DMS153 treated with DMSO at 0.1 percent for 48 hours (cell line): ENCODE measurements around the gene FRAT1.
"Not testable (repeated sequence)": the region's sequence is repeated elsewhere in the genome, so short reads cannot be mapped to it uniquely, and the experiment has no call there.

Source experiments
- DNase-seq: peaks from one replicate; lab custom pipeline; 2025; ENCODE audit not compliant: unreplicated experiment; lab: John Stamatoyannopoulos, UW

Gene FRAT1, protein sequence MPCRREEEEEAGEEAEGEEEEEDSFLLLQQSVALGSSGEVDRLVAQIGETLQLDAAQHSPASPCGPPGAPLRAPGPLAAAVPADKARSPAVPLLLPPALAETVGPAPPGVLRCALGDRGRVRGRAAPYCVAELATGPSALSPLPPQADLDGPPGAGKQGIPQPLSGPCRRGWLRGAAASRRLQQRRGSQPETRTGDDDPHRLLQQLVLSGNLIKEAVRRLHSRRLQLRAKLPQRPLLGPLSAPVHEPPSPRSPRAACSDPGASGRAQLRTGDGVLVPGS

DNA sequence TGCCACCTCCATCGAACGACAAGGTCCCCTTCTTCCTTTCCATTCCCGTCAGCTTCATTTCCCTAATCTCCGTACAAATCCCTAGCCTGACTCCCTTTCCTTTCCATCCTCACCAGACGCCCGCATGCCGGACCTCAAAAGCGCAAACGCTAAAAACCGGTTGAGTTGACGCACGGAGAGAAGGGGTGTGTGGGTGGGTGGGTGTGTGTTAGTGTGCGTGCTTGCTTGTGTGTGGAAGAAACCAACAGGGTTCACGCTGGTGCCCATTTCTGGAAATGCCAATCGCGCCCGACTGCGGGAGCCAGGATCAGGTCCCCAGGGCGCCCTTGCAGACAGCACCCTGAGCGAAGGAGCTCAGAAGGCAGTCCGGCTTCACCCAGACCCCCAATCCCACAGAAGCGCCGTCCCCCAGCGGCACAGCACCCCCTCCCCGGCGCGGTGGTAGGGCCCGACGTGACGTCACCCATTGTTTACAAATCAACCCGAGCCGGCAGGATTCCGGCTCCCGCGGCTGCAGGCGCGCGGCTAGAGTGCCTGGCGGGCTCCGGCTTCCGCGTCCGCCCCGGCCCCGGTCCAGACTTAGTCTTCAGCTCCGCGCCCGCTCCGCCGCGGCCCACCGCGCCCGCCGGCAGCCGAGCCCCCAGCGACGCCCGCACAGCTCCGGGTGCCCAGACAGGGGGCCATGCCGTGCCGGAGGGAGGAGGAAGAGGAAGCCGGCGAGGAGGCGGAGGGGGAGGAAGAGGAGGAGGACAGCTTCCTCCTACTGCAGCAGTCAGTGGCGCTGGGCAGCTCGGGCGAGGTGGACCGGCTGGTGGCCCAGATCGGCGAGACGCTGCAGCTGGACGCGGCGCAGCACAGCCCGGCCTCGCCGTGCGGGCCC lies at the start of gene FRAT1:
TSS of gene FRAT1 (plus strand) at position 500 of the 880 bp plus-strand sequence. CDS start at position 683, 183 bp downstream.
- DNase-seq, result peak; percentile 66

DNA sequence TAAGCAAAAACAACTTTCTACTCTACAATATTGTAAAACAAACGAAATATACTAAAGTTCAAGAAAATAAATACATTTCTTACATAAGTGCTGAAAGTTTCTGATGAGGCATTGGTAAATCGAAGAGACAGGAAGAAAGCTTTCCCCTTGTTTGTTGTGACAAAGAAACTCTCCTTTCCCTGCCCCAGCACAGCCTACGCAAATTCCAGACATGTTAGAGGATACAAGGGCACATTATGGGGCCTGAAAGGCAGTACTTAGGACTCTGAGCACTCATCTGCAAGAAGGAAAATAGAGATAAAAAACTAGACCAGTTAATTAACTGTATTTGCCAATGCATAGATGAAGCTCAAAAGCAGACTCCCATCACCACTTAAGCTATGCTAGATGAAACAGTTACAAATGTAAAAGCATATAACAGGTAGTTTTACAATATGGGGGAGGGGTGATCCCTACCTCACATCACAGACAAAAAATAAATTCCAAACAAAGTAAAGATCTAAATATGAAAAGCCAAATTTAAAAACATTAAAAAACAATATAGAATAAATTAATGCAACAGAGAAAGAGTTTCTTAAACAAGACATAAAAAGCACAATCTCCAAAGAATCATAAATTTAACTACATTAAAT lies 48.4 kb upstream of the FRAT1 start:
- no peak for DNase-seq

DNA sequence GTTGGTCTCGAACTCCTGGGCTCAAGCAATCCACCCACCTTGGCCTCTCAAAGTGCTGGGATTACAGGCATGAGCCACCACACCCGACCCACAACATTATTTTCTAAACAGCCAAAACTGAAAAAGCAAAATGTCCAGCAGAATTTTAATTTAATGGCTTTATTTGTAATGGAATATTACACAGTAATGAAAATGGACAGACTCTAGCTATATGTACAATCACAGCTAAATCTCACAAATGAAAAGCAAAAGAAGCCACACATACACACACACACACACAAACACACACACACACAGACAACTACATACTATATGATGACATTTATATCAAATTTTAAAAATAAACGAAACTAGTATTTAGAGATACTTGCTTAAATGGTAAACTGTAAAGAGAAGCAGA lies 45.4 kb upstream of the FRAT1 start:
- DNase-seq, result no peak

DNA sequence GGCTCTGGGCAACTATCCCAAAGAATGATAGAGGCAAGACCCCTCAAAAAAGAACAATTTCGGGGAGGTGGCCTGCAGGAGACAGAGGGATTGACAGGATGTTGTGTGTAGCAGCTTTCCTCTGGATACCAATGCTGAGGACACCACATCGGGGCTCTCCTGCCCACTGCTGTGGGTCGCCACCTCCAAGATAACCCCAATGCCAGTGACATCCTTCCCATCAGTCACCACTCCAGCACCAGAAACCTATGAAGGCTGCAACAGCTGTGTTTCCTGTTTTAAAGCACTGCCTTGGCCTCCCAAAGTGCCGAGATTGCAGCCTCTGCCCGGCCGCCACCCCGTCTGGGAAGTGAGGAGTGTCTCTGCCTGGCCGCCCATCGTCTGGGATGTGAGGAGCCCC lies 44.2 kb upstream of the FRAT1 start:
- no peak for DNase-seq

DNA sequence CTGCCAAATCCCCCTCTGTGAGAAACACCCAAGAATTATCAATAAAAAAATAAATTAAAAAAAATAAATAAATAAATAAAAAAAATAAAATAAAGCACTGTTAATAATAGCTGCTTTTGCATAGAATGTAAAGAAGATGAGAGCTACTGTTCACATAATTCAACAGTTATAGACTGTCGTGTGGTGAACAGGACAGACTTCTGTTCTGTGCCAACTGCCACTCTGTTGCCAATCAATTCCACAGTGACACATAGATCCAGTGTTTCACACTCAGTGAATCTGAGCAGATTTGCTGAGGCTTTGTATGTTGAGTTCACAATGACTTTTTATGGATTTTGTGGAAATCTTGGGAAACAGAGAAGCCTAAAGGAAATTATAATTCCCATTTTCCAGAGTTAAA lies 41.5 kb upstream of the FRAT1 start:
- no peak for DNase-seq

DNA sequence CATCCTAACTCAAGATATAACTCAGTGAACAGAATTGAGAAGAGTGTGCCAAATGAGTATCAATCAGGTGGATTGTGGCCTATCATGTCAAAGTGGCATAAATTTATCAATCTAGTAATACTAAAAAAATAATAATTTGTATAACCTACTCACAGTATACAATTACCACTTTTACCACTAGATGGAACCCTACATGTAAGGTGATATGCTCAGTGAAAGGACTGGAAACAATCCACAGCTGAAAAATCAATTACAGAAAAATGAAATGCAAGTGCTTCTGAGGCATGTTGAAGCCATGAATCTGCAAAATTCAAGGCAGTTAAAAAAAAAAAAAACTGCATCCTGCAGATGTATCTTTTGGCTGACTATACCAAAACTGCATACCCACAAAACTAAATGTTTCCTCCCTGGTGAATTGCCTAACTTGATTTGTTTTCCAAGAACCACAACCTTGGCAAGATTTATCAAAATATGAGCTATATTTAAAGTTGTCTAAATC lies 40.5 kb upstream of the FRAT1 start:
- peak; percentile 27 for DNase-seq

DNA sequence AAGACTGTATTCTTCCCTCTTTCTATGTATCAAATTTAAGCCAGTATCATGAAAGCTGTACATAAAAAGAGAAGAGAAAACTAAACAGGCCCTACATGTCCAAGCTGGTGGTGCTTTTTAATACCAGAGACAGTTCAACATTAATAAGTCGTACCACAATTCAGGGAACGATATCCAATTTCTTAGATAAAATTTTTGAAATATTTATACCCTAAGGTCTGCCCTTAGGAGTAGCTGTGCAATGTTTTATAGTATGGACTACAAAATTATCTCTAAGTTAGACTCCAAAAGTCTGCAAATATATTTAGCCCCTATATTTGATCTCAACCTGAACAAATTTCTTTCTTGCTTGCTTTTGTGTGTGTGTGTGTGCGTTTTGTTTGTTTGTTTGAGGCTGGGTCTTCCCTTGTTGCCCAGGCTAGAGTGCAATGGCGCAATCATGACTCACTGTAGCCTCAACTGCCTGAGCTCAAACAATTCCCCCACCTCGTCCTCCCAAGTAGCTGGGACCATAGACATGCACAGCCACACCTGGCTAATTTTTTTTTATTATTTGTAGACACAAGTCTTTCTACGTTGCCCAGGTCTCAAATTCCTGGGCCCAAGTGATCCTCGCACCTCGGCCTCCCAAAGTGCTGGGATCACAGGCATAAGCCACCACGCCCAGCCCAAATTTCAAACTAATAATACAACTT lies 39.8 kb upstream of the FRAT1 start:
- no peak for DNase-seq

DNA sequence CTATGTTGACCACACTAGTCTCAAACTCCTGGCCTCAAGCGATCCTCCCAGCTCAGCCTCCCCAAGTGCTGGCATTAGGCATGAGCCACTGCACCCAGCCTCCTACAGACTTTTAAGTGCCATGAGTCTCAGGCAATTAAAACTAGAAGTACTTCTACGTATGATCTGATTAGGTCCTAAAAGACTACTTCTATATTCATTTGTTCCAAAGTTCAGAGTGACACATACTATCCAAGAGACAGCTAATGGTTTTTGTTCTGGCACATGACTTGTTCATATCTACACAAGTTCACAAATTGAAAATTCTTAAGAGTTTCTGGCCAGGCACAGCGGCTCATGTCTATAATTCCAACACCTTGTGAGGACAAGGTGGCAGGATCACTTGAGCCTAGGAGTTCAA lies 38.3 kb upstream of the FRAT1 start:
- no peak for DNase-seq

DNA sequence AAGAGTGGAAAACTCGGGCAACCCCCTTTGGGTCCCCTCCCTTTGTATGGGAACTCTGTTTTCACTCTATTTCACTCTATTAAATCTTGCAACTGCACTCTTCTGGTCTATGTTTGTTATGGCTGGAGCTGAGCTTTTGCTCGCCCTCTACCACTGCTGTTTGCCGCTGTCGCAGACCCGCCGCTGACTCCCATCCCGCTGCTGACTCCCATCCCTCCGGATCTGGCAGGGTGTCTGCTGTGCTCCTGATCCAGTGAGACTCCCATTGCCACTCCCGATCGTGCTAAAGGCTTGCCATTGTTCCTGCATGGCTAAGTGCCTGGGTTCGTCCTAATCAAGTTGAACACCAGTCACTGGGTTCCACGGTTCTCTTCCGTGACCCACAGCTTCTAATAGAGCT lies 29.0 kb upstream of the FRAT1 start:
- DNase-seq, result not testable (repeated sequence)

DNA sequence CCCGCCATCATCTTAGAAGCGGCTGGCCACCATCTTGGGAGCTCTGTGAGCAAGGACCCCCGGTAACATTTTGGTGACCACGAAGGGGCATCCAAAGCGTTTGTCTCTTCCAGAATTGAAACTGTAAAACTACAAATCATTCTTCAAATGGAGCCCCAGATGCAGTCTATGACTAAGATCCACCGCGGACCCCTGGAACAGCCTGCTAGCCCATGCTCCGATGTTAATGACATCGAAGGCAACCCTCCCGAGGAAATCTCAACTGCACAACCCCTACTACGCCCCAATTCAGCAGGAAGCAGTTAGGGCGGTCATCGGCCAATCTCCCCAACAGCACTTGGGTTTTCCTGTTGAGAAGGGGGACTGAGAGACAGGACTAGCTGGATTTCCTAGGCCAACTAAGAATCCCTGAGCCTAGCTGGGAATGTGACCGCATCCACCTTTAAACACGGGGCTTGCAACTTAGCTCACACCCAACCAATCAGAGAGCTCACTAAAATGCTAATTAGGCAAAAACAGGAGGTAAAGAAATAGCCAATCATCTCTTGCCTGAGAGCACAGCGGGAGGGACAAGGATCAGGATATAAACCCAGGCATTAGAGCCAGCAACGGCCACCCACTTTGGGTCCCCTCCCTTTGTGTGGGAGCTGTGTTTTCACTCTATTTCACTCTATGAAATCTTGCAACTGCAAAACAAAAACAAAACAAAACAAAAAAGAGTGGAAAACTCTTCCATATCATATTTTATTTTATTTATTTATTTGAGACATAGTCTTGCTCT lies 28.3 kb upstream of the FRAT1 start:
- not testable (repeated sequence) for DNase-seq

DNA sequence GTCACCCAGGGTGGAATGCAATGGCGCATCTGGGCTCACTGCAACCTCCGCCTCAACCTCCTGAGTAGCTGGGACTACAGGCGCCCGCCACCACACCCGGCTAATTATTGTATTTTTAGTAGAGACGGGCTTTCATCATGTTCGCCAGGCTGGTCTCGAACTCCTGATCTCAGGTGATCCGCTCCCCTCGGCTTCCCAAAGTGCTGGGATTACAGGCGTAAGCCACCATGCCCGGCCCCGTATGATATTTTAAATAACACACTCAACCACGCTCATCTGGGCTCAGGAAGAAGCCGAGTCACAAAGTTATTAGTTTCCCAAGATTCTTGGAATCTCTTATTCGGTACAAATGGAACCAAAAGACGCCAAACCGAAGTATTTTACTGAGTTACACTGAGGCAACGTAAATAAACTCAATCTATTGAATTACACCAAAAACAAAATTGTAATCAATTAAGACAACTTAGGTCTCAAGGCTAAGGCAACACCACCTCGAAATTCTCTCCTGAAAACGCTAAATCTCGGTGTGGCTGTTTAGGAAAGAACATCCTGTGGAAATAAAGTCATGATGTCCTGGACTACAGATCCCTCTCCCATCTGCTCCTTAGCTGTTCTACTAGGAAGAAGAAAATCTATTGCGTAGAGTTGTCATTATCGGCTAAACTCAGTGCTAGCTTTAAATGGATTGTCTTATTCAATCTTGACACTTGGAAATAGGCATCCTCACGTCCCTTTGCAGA lies 27.5 kb upstream of the FRAT1 start:
- peak; percentile 42 for DNase-seq

DNA sequence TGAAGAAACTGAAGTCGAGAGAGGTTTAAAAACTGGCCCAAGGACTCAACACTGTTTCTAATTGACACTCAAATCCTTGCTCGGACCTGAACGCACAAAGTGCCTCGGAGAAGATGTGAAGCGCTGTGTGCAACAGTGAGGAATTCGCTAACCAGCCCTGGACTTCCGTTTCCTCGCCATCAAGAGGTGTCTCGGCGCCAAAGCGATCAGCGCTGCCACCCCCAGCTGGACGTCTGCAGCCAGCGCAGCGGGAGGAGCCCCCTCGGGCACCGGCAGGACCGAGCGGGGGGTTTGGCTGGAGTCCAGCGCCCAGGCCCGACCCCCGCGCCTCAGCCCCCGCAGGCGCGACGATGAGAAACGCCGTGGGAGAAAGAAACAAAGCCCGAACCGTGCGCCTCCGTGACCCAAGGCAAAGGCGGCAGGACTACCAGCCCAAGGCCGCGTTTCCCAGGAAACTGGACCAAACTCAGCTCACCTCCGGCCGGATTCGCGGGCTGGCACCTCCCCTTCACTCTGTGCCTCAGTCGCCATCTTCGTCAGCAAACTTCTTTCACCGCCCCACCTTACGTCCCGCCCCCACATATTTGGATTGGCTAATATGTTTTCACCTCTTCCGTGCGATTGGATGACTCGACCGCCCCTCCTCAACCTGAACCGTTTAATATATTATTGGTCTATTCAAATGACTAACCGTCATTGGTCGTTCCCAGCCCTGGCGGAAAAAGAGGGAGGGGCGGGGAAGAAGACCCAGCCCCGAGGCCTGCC lies 26.8 kb upstream of the FRAT1 start, which contains the start of gene ARHGAP19:
TSS of gene ARHGAP19 (minus strand) at position 541 of the 765 bp plus-strand sequence. CDS start at position 531, 10 bp downstream.
- DNase-seq, result peak; percentile 97

DNA sequence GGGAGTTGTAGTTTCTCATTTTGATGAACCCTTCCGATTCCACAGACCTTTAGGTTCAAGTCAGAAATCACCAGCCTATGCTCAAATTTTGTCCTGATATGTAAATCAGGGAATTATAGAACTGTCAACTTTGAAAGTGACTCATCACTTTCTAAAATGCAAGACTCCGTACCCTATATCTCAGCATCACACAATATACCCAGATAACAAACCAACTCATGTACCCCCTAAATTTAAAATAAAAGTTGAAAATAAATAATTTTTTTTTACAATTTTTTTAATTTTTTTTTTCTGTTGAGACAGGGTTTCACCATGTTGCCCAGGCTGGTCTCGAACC lies 26.2 kb upstream of the FRAT1 start:
- DNase-seq, result no peak

DNA sequence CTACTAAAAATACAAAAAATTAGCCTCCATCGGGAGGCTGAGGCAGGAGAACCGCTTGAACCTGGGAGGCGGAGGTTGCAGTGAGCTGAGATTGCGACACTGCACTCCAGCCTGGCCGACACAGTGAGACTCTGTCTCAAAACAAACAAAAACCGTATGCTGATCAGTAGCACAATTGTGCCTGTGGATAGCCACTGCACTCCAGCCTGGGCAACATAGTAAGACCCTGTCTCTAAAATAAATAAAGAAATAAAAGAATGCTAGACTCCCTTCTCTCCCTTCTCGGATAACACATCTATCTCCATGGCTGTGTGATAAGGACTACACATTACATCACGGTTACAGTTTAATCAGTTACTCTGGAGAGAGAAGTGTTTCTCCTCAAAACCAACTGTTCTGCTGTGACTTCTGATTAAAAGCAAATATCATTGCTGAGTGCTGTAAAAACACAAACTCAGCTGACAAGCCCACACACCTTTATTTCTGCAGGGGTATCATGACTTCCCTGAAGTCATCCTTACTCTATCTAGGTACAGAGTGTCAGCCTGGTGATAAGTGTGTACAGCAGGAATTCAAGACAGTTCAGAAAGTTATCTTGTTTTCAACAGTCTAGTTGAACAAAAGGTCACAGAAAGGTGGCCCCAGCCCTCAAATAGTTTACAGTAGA lies 21.4 kb upstream of the FRAT1 start:
- DNase-seq, result no peak

DNA sequence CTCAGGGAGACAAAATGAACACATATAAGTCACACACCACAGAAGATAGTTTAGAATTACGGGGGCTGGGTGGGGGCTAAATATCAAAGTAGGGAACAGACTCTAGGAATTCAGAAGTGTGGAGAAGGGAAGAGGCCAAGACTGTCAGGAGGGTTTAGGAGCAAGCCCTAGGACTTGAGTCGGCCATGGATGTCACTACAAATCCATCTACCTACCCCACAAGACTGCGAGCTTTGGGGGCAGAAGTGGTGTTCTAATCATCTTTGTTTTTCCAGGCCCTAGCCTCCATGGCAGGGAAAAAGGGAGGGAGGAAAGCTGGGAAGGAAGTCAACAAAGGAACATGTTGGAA lies 20.9 kb upstream of the FRAT1 start:
- no peak for DNase-seq

DNA sequence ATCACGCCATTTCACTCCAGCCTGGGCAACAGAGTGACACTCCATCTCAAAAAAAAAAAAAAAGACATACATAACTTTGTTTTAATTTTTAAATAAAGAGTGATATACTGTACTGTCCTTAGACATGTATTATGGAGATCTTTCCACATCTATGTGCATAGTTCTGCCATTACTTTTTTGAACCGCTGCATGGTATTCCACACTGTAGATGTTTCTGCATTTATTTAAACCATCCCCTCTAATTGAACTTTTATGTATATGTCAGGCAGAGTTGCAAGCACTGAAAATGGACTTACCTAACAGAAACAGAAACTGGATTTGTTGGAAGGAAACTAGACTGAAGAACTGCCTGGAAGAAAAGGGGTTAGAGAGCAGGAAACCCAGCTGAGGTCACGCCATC lies 18.1 kb upstream of the FRAT1 start:
- no peak for DNase-seq

DNA sequence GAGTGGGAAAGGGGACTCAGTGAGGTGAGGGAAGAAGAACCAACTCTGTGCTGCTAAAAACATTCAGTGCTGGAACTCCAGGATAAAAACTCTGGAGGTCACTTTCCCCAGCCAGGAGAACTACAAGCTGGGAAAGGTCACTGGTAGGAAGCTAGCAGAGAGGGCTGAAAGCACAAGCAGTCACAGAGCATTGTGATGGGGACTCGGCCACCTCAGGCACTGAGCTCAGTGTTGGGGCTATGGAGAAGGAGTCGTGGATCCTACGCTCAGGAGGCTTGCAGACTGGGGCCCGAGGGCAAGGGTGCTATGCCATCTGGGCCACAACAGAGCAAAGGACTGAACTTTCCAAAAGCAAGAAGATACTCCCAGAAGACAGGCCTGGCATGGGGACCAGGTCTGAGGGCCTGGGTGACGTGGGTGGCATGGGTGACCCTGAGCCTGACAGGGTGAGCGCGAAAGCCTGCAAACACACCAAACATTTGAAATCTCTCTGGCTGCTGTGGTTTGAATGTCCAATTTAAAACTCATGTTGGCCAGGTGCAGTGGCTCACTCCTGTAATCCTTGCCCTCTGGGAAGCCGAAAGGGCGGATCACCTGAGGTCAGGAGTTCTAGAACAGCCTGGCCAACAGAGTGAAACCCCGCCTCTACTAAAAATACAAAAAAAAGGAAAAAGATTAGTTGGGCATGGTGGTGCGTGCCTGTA lies 16.8 kb upstream of the FRAT1 start:
- DNase-seq, result no peak

DNA sequence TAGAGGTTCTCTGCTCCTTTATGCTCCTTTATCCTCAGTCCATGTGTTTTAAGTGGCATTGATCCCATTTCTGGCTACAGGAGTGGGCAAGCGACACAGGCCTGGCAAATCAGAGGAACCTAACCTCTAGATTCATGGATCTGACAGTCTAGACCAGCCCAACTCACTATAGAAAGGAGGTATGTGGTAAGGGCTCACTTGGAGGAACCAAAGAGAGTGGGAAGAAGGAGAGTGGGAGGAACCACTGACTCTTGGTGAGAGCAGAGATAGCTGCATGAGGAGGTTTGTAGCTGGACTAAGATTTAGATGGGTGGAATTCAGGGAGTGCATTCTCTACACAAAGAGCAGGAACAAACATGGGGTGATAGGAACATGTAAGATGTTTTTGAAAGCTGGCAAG lies 11.6 kb upstream of the FRAT1 start:
- DNase-seq, result no peak
